Measurements from ENCODE around the gene TCAF1. TPM values are rescaled to one million over a fixed set of nuclear protein-coding genes. Genes with fewer than 3 reads are reported as not detected.

Gene TCAF1
- total and polyA plus RNA-seq, 4 donors = 10.1 to 65.8 (median 24.7) TPM

DNA sequence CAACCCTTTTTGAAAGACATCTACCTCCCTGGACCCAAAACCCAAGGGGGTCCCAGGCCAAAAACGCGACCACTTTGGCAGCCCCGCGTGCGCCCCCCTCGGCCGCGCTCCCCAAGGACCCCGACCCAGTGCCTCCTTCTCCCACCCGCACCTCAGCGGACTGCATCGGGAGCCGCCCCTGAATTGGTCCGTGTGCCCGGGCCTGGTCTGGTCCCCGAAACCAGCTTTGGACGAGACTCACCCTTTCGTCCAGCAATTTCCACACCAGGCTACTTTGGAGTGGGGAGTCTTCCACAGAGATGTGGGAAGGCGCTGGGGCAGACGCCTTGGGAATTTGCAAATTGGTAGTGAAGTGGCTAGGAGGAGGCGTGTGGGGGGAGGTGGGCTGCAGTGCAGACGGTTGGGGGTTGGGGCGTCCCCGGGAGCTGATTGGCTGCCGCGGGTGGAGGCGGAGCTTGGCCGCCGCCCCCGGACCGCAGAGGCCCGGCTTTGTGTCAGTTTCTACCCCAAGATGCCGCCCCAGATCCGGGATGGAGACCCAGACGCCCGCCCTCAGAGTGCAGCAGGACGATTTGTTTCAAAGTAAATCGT lies 16.9 kb downstream of the TCAF1 start:
- peaks cover 0 to 1% (median 0%) of the 10 kb centered on the region in 4 donors for H3K9me3 ChIP-seq (ENCODE audit: control insufficient read depth in 4 of 4, insufficient read depth in 3 of 4, low read length in 3 of 4)
- TF ChIP-seq, protein P1, sequence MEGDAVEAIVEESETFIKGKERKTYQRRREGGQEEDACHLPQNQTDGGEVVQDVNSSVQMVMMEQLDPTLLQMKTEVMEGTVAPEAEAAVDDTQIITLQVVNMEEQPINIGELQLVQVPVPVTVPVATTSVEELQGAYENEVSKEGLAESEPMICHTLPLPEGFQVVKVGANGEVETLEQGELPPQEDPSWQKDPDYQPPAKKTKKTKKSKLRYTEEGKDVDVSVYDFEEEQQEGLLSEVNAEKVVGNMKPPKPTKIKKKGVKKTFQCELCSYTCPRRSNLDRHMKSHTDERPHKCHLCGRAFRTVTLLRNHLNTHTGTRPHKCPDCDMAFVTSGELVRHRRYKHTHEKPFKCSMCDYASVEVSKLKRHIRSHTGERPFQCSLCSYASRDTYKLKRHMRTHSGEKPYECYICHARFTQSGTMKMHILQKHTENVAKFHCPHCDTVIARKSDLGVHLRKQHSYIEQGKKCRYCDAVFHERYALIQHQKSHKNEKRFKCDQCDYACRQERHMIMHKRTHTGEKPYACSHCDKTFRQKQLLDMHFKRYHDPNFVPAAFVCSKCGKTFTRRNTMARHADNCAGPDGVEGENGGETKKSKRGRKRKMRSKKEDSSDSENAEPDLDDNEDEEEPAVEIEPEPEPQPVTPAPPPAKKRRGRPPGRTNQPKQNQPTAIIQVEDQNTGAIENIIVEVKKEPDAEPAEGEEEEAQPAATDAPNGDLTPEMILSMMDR (IDR thresholded peaks at IDR 0.05; ENCODE audit: control extremely low read depth, extremely low read depth) = no peak
- ATAC-seq (ENCODE audit: insufficient read depth, low FRiP score) (peak; percentile 69), DNase-seq (peak; percentile 91 to 96 (median 91))
- H3K27me3 ChIP-seq (ENCODE audit: control insufficient read depth in 3 of 3, insufficient read depth in 3 of 3, low read length in 2 of 3) = no peaks in the 10 kb centered on the region
- H3K36me3 ChIP-seq (ENCODE audit: control insufficient read depth in 4 of 4, insufficient read depth in 4 of 4, low read length in 4 of 4) = peaks cover 0 to 4% (median 0%) of the 10 kb centered on the region in 4 donors
- WGBS, 2 donors = 3 to 21% methylated on average over 37 to 38 of the region's 38 CpGs
- H3K4me1 ChIP-seq (ENCODE audit: control insufficient read depth in 5 of 5, insufficient read depth in 5 of 5, low read length in 5 of 5) = peaks cover 0 to 34% (median 8%) of the 10 kb centered on the region in 5 donors
- no peak overlapping the region for H3K27ac ChIP-seq (ENCODE audit: low read depth in 1 of 2, low read length in 1 of 2)
- peak overlapping the region; percentile 51 to 52 for H3K9ac ChIP-seq (ENCODE audit: insufficient read depth in 1 of 2, low read length in 2 of 2)
- H3K4me3 ChIP-seq = peak overlapping the region; percentile 24

DNA sequence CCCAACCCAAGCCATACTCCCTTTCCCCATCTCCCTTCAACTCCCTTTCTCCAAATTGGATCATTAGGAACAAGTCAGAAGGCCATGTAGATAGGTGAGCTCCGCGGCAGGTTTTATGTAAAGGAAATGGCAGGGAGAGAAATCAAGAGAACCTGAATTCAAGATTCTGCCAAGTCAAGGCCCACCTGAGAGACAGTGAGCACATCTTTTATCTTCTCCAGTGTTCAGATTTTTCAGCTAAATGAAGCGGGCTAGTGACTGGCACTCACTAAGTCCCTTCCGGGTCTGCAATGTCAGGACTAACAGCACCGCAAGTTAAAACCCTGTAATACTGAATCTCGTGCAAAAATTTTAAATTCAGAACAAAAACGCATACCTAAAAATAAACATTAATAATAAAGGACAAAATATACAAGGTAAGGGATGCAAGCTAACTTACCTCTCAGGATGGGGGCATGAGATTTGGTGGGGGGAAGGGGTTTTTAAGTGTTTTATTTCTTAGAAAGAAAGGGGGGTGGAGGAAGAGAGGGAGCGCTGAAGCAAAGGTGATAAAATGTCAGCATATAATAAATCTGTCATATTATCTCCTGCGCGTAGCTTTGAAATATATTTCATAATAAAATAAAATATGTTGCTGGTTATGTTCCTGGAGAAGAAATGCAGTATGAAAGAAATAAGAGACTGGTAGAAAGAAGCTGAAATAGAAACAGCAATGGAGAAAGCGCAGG lies 17.6 kb downstream of the TCAF1 start:
- Histone ChIP-seq H3K27me3 (ENCODE audit: control insufficient read depth in 3 of 3, insufficient read depth in 3 of 3, low read length in 2 of 3) (no peaks in the 10 kb centered on the region), H3K36me3 (ENCODE audit: control insufficient read depth in 4 of 4, insufficient read depth in 4 of 4, low read length in 4 of 4) (peaks cover 0 to under 1% (median 0%) of the 10 kb centered on the region in 4 donors), H3K9ac (ENCODE audit: insufficient read depth in 1 of 2, low read length in 2 of 2) (peak overlapping the region; percentile 51 to 52), H3K4me3 (no peak overlapping the region), H3K27ac (ENCODE audit: low read depth in 1 of 2, low read length in 1 of 2) (no peak overlapping the region), H3K9me3 (ENCODE audit: control insufficient read depth in 4 of 4, insufficient read depth in 3 of 4, low read length in 3 of 4) (no peaks in the 10 kb centered on the region), H3K4me1 (ENCODE audit: control insufficient read depth in 5 of 5, insufficient read depth in 5 of 5, low read length in 5 of 5) (peaks cover 0 to 34% (median 8%) of the 10 kb centered on the region in 5 donors)
- TF ChIP-seq, protein P1 (IDR thresholded peaks at IDR 0.05; ENCODE audit: control extremely low read depth, extremely low read depth) = no peak
- DNase-seq (peak in 2 of 3 donors; percentile 44 to 48), ATAC-seq (ENCODE audit: insufficient read depth, low FRiP score) (no peak)
- 67 to 74% methylated on average over 11 of the region's 11 CpGs for WGBS, 2 donors

DNA sequence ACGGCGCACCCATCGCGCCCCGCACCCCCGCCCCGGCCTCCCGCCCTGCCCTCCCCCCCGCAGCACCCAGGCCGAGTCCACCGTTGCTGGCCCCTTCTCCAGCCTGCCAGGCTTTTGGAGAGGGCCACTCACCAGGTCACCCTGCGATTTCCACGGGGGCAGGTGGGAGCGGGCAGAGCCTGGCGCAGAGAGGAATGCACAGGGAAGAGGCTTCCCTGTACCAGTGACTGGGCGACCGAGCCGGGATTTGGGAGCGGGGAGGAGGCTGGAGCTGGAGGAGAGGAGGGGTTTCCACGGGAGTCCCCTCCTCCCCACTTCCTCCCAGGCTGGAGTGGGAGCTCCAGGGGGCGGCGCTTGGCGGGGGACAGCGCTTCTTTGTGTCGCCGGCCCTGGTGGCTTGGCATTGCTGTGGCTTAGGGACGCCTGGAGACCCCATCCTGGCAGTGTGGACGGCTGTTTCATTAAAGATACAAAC lies 19.3 kb downstream of the TCAF1 start:
- H3K9me3 ChIP-seq (ENCODE audit: control insufficient read depth in 4 of 4, insufficient read depth in 3 of 4, low read length in 3 of 4) = no peaks in the 10 kb centered on the region
- peak overlapping the region; percentile 65 for H3K4me3 ChIP-seq
- H3K27ac ChIP-seq (ENCODE audit: low read depth in 1 of 2, low read length in 1 of 2) = peak overlapping the region; percentile 29 to 82
- H3K27me3 ChIP-seq (ENCODE audit: control insufficient read depth in 3 of 3, insufficient read depth in 3 of 3, low read length in 2 of 3) = no peaks in the 10 kb centered on the region
- DNase-seq (peak; percentile 93 to 96 (median 95)), ATAC-seq (ENCODE audit: insufficient read depth, low FRiP score) (peak; percentile 63)
- peaks cover 0 to 34% (median 8%) of the 10 kb centered on the region in 5 donors for H3K4me1 ChIP-seq (ENCODE audit: control insufficient read depth in 5 of 5, insufficient read depth in 5 of 5, low read length in 5 of 5)
- peaks cover 0 to 2% (median 0%) of the 10 kb centered on the region in 4 donors for H3K36me3 ChIP-seq (ENCODE audit: control insufficient read depth in 4 of 4, insufficient read depth in 4 of 4, low read length in 4 of 4)
- 1 to 3% methylated on average over 26 to 28 of the region's 28 CpGs for WGBS, 2 donors
- TF ChIP-seq, protein P1 (IDR thresholded peaks at IDR 0.05; ENCODE audit: control extremely low read depth, extremely low read depth) = no peak
- H3K9ac ChIP-seq (ENCODE audit: insufficient read depth in 1 of 2, low read length in 2 of 2) = peak overlapping the region; percentile 78

All from lung (tissue), 12 donors.